K562 (cell line): ENCODE data around the gene CCDC71L. TPM values are rescaled to one million over a fixed set of nuclear protein-coding genes. Genes with fewer than 3 reads are reported as not detected.

Source experiments
- CSDE1 ChIP-seq, 2 experiments: fragments of 450-650 bp; IDR thresholded peaks; 2 replicates each; pipeline ENCODE4 v1.6.1; 2016; ENCODE audit warnings: mild to moderate bottlenecking in 1 of 2
- GABPA ChIP-seq: fragments of 200-800 bp; sonication (Bioruptor generic); conservative IDR thresholded peaks from 2 replicates; pipeline ENCODE4 v1.6.1; 2016; ENCODE audit warnings: low read depth, missing genetic modification characterization, missing compliant biosample characterization
- JUN ChIP-seq, 2 experiments: sonication (generic) in 1 of 2; formaldehyde crosslinking in 1 of 2; IDR thresholded peaks; 2 replicates each; pipeline versions ENCODE4 v1.6.1 to v1.8.0; 2012 to 2022; ENCODE audit warnings: borderline replicate concordance in 2 of 2, mild to moderate bottlenecking in 2 of 2, improper control_type of control experiment in 1 of 2, low read depth in 1 of 2, low read length in 1 of 2, missing genetic modification reagents in 1 of 2
- NCOA2 ChIP-seq, 2 experiments: fragments of 450-650 bp; IDR thresholded peaks; 2 replicates each; pipeline ENCODE4 v1.6.1; 2018; ENCODE audit warnings: mild to moderate bottlenecking in 2 of 2, moderate library complexity in 1 of 2; ENCODE audit not compliant: partially characterized antibody in 2 of 2
- RBM17 ChIP-seq: fragments of 200-400 bp; formaldehyde crosslinking; IDR thresholded peaks from 2 replicates; pipeline ENCODE4 v1.6.1; 2017; ENCODE audit warnings: low read depth, mild to moderate bottlenecking, low read length, borderline replicate concordance
- SMARCC2 ChIP-seq: fragments of 450-650 bp; IDR thresholded peaks from 2 replicates; pipeline ENCODE4 v1.6.1; 2017; ENCODE audit warnings: antibody characterized with exemption, moderate library complexity, mild to moderate bottlenecking, low read depth
- TOE1 ChIP-seq, 2 experiments: fragments of 450-650 bp in 1 of 2; sonication (generic) in 1 of 2; formaldehyde crosslinking in 1 of 2; IDR thresholded peaks; 2 replicates each; pipeline versions ENCODE4 v1.7.1 to v1.8.0; 2016 to 2022; ENCODE audit warnings: borderline replicate concordance in 2 of 2, mild to moderate bottlenecking in 2 of 2, antibody characterized with exemption in 1 of 2, inconsistent platforms in 1 of 2, low read depth in 1 of 2, missing genetic modification reagents in 1 of 2, moderate library complexity in 1 of 2
- ZNF707 ChIP-seq: fragments of 250-450 bp; sonication (Bioruptor Pico); conservative IDR thresholded peaks from 2 replicates; pipeline ENCODE4 v1.8.0; 2022; ENCODE audit warnings: inconsistent platforms, mild to moderate bottlenecking, moderate library complexity
- polyA plus RNA-seq, 8 experiments: library from polyadenylated mRNA; depleted of rRNA in 4 of 8; stranded (reverse) in 5 of 8; unstranded in 3 of 8; fragments of >200 nt; fragmentation: Nextera tagmentation in 2 of 8; fragmentation: Illumina TruSeq in 1 of 8; extraction: Ambion mirVana in 2 of 8; extraction: Trizol in 1 of 8; gene quantifications; 2 replicates each; pipeline versions ENCODE4 v1.2.1 to v1.2.3, GENCODE V29; 2011 to 2014; ENCODE audit warnings: inconsistent platforms in 1 of 8, missing spikeins in 1 of 8
- total RNA-seq, 7 experiments: library from RNA; depleted of rRNA in 6 of 7; stranded (reverse); fragments of >200 nt in 6 of 7; fragmentation: Illumina TruSeq in 2 of 7; extraction: Trizol in 2 of 7; gene quantifications; 2 replicates each; pipeline versions ENCODE4 v1.2.1 to v1.2.3, GENCODE V29; 2011 to 2021; ENCODE audit warnings: low replicate concordance in 1 of 7
- TF ChIP-seq, protein P1 (sequence below): sonication (generic); formaldehyde crosslinking; IDR thresholded peaks from 2 replicates; pipeline ENCODE4 v1.8.1; 2022; ENCODE audit warnings: missing genetic modification reagents
- TF ChIP-seq, protein P2 (sequence below): sonication (generic); IDR thresholded peaks from 2 replicates; pipeline ENCODE4 v1.6.1; 2016
- TF ChIP-seq, protein P3 (sequence below): sonication (generic); formaldehyde crosslinking; IDR thresholded peaks from 2 replicates; pipeline ENCODE4 v1.8.0; 2023; ENCODE audit warnings: missing genetic modification reagents, mild to moderate bottlenecking, borderline replicate concordance
- TF ChIP-seq, protein P4 (sequence below): fragments of 450-650 bp; conservative IDR thresholded peaks from 2 replicates; pipeline ENCODE4 v1.6.1; 2016; ENCODE audit warnings: missing genetic modification characterization, low read depth, mild to moderate bottlenecking, control low read depth, missing compliant biosample characterization
- TF ChIP-seq, protein P5 (sequence below): sonication (generic); formaldehyde crosslinking; IDR thresholded peaks from 2 replicates; pipeline ENCODE4 v1.8.1; 2022; ENCODE audit warnings: missing genetic modification reagents

CCDC71L gene
- total and polyA plus RNA-seq, 9 of the 15 experiments (the other 6 are each of a cell fraction or from before 2014, with no cell fraction given): 5.7 to 108 (median 25.4) TPM

DNA sequence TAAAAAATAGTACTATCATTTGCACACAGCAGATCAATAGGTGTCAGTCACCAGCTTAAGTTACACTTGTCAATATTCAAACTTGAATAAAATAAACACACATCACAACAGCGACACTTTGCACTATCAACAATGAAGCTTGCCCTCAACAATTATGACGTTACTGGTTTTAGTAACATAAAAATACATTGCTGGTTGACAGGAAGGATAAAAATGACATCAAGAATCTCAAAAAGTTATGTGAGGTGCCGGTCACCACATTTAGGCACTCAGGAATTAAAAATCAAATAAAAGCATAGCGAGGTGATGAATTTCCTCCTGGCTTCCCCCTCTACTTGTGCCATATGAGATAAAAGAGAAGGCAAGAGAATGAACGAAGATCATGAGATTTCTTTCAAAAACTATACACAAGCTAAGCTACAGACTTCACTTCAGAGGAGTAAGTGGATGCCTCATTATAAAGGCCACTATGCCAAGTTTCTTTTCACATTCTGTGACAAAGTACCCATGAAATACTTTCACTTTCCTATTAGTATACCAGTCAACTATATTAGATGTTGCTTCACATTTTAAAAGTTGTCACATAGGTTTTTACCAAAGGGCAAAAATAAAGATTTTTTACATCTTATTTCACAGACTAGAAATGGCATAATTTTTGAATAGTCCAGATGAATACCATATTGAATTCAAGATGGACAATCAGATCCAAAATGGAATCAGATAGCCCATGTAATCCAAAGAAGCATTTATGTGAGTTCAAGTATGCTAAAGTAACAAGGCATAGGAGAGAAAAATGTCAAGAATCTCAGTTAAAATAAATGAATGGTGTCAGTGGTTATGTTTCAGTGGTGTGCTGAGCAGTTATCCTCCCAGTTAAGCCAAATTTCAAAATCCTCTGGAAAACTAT is 3.6 kb downstream of the CCDC71L start (continued):
- TF ChIP-seq JUN (IDR thresholded peaks at IDR 0.05; ENCODE audit: borderline replicate concordance, low read depth, low read length): no peak
- TF ChIP-seq JUN (CRISPR knock-in tag; IDR thresholded peaks at IDR 0.05; ENCODE audit: borderline replicate concordance): no peak
- TF ChIP-seq, protein P1, sequence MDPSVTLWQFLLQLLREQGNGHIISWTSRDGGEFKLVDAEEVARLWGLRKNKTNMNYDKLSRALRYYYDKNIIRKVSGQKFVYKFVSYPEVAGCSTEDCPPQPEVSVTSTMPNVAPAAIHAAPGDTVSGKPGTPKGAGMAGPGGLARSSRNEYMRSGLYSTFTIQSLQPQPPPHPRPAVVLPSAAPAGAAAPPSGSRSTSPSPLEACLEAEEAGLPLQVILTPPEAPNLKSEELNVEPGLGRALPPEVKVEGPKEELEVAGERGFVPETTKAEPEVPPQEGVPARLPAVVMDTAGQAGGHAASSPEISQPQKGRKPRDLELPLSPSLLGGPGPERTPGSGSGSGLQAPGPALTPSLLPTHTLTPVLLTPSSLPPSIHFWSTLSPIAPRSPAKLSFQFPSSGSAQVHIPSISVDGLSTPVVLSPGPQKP (CRISPR knock-in tag): no peak
- TF ChIP-seq, protein P2, sequence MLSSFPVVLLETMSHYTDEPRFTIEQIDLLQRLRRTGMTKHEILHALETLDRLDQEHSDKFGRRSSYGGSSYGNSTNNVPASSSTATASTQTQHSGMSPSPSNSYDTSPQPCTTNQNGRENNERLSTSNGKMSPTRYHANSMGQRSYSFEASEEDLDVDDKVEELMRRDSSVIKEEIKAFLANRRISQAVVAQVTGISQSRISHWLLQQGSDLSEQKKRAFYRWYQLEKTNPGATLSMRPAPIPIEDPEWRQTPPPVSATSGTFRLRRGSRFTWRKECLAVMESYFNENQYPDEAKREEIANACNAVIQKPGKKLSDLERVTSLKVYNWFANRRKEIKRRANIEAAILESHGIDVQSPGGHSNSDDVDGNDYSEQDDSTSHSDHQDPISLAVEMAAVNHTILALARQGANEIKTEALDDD: 0 out of 2 replicates have a peak, but pooled peaks have one; percentile 33
- TF ChIP-seq RBM17: no peak
- peak in 1 of 2 experiments; percentile 12 for TF ChIP-seq NCOA2 (IDR thresholded peaks at IDR 0.05; ENCODE audit: partially characterized antibody in 2 of 2)
- TF ChIP-seq CSDE1 (IDR thresholded peaks at IDR 0.05): peak in 1 of 2 experiments; percentile 16; a peak in 1 of 4 replicates
- TF ChIP-seq, protein P3, sequence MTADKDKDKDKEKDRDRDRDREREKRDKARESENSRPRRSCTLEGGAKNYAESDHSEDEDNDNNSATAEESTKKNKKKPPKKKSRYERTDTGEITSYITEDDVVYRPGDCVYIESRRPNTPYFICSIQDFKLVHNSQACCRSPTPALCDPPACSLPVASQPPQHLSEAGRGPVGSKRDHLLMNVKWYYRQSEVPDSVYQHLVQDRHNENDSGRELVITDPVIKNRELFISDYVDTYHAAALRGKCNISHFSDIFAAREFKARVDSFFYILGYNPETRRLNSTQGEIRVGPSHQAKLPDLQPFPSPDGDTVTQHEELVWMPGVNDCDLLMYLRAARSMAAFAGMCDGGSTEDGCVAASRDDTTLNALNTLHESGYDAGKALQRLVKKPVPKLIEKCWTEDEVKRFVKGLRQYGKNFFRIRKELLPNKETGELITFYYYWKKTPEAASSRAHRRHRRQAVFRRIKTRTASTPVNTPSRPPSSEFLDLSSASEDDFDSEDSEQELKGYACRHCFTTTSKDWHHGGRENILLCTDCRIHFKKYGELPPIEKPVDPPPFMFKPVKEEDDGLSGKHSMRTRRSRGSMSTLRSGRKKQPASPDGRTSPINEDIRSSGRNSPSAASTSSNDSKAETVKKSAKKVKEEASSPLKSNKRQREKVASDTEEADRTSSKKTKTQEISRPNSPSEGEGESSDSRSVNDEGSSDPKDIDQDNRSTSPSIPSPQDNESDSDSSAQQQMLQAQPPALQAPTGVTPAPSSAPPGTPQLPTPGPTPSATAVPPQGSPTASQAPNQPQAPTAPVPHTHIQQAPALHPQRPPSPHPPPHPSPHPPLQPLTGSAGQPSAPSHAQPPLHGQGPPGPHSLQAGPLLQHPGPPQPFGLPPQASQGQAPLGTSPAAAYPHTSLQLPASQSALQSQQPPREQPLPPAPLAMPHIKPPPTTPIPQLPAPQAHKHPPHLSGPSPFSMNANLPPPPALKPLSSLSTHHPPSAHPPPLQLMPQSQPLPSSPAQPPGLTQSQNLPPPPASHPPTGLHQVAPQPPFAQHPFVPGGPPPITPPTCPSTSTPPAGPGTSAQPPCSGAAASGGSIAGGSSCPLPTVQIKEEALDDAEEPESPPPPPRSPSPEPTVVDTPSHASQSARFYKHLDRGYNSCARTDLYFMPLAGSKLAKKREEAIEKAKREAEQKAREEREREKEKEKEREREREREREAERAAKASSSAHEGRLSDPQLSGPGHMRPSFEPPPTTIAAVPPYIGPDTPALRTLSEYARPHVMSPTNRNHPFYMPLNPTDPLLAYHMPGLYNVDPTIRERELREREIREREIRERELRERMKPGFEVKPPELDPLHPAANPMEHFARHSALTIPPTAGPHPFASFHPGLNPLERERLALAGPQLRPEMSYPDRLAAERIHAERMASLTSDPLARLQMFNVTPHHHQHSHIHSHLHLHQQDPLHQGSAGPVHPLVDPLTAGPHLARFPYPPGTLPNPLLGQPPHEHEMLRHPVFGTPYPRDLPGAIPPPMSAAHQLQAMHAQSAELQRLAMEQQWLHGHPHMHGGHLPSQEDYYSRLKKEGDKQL: no peak
- peak; percentile 61; the same call in 1 of the 2 replicates for TF ChIP-seq SMARCC2
- 0 out of 2 replicates have a peak, but pooled peaks have one; percentile 10 for TF ChIP-seq TOE1 (IDR thresholded peaks at IDR 0.05; ENCODE audit: borderline replicate concordance)
- TF ChIP-seq TOE1 (CRISPR knock-in tag; IDR thresholded peaks at IDR 0.05; ENCODE audit: borderline replicate concordance, low read depth): no peak
- no peak for TF ChIP-seq ZNF707 (CRISPR knock-in tag)
- TF ChIP-seq, protein P4, sequence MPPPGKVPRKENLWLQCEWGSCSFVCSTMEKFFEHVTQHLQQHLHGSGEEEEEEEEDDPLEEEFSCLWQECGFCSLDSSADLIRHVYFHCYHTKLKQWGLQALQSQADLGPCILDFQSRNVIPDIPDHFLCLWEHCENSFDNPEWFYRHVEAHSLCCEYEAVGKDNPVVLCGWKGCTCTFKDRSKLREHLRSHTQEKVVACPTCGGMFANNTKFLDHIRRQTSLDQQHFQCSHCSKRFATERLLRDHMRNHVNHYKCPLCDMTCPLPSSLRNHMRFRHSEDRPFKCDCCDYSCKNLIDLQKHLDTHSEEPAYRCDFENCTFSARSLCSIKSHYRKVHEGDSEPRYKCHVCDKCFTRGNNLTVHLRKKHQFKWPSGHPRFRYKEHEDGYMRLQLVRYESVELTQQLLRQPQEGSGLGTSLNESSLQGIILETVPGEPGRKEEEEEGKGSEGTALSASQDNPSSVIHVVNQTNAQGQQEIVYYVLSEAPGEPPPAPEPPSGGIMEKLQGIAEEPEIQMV (tag): 0 out of 2 replicates have a peak, but pooled peaks have one; percentile 13
- TF ChIP-seq GABPA (tag): peak; percentile 47
- TF ChIP-seq, protein P5, sequence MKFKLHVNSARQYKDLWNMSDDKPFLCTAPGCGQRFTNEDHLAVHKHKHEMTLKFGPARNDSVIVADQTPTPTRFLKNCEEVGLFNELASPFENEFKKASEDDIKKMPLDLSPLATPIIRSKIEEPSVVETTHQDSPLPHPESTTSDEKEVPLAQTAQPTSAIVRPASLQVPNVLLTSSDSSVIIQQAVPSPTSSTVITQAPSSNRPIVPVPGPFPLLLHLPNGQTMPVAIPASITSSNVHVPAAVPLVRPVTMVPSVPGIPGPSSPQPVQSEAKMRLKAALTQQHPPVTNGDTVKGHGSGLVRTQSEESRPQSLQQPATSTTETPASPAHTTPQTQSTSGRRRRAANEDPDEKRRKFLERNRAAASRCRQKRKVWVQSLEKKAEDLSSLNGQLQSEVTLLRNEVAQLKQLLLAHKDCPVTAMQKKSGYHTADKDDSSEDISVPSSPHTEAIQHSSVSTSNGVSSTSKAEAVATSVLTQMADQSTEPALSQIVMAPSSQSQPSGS: no peak
